ENCODE results near the gene FGR.

The FGR gene

DNA sequence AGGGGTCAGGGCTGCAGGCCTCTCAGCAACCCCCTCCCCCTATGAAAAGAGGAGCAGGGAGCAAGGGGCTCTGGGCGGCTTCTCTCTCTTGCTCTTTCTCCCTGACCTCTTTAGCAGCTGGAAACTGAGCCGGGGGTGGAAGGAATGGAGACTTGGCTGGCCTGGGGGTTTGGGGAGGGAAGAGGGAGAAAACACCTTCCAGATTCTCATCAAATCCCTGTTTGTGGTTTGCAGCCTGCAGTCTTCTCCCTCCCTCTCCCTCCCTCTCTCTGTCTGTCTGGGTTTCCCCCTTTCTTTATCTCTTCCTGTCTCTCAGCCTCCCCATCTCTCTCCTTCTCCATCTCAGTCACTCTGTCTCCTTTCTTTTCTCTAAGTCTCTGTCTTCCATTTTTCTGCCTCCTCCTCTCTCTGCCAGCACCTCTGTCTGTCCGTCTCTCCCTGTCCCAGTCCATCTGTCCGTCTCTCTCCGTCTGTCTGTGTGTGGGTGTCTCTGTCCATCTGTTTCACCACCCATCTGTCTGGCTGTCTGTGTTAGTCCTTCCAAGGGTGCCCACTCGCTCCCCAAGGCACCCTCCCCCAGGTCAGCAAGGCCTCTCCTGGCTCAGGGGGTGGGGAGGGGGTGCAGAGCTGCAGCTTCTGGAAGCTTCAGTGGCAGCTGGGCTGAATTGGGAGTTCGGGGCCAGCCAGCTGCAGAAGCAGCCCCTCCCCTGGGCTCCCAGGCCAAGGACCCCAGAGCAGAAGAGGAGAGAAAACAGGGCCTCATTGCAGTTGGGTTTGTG lies 37.3 kb downstream of the FGR start:
- TF ChIP-seq, protein P1, sequence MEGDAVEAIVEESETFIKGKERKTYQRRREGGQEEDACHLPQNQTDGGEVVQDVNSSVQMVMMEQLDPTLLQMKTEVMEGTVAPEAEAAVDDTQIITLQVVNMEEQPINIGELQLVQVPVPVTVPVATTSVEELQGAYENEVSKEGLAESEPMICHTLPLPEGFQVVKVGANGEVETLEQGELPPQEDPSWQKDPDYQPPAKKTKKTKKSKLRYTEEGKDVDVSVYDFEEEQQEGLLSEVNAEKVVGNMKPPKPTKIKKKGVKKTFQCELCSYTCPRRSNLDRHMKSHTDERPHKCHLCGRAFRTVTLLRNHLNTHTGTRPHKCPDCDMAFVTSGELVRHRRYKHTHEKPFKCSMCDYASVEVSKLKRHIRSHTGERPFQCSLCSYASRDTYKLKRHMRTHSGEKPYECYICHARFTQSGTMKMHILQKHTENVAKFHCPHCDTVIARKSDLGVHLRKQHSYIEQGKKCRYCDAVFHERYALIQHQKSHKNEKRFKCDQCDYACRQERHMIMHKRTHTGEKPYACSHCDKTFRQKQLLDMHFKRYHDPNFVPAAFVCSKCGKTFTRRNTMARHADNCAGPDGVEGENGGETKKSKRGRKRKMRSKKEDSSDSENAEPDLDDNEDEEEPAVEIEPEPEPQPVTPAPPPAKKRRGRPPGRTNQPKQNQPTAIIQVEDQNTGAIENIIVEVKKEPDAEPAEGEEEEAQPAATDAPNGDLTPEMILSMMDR (conservative IDR thresholded peaks at IDR 0.05; ENCODE audit: low read depth, low read length): no peak
- no peak overlapping the region for H3K9ac ChIP-seq
- H3K36me3 ChIP-seq (ENCODE audit: insufficient read depth): no peaks in the 10 kb centered on the region
- no peak overlapping the region for H3K4me3 ChIP-seq (IDR thresholded peaks at IDR 0.05; ENCODE audit: insufficient read depth, low read depth, low read length)
- no peak overlapping the region for H3K4me2 ChIP-seq
- no peak overlapping the region for H2AFZ ChIP-seq (ENCODE audit: low read depth)
- no peaks in the 10 kb centered on the region for H4K20me1 ChIP-seq (ENCODE audit: insufficient read depth)
- no peak overlapping the region for H3K27ac ChIP-seq
- no peaks in the 10 kb centered on the region for H3K27me3 ChIP-seq (ENCODE audit: insufficient read depth, low read depth)
- H3K4me1 ChIP-seq (ENCODE audit: low read depth, poor library complexity, severe bottlenecking): peaks cover 14% of the 10 kb centered on the region
- no peaks in the 10 kb centered on the region for H3K79me2 ChIP-seq (ENCODE audit: insufficient read depth, low read depth)

DNA sequence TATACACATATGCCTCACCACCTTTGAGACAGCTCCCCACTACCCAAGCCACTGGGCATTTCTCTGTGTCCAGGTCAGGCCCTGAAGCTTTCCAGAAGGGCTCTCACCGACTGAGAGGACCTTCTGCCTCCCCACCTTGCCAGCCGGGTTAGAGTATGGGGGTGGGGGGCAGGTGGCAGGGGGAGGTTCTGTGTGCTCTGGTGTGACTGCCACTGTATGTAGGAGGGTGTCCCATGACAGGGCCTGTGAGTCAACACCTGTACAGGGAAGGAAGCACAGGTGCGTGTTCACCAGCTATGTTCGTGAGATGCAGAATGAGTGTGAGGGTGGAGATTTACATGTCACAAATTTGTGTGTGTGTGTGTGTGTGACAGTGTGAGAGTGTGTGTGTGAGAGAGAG lies 38.0 kb downstream of the FGR start:
- Histone ChIP-seq H2AFZ (ENCODE audit: low read depth) (no peak overlapping the region), H3K4me3 (IDR thresholded peaks at IDR 0.05; ENCODE audit: insufficient read depth, low read depth, low read length) (no peak overlapping the region), H3K36me3 (ENCODE audit: insufficient read depth) (no peaks in the 10 kb centered on the region), H3K27ac (no peak overlapping the region), H3K27me3 (ENCODE audit: insufficient read depth, low read depth) (no peaks in the 10 kb centered on the region), H3K4me1 (ENCODE audit: low read depth, poor library complexity, severe bottlenecking) (peaks cover 14% of the 10 kb centered on the region), H3K4me2 (no peak overlapping the region), H3K9ac (no peak overlapping the region), H3K79me2 (ENCODE audit: insufficient read depth, low read depth) (no peaks in the 10 kb centered on the region), H4K20me1 (ENCODE audit: insufficient read depth) (no peaks in the 10 kb centered on the region)
- TF ChIP-seq, protein P1 (conservative IDR thresholded peaks at IDR 0.05; ENCODE audit: low read depth, low read length): no peak

DNA sequence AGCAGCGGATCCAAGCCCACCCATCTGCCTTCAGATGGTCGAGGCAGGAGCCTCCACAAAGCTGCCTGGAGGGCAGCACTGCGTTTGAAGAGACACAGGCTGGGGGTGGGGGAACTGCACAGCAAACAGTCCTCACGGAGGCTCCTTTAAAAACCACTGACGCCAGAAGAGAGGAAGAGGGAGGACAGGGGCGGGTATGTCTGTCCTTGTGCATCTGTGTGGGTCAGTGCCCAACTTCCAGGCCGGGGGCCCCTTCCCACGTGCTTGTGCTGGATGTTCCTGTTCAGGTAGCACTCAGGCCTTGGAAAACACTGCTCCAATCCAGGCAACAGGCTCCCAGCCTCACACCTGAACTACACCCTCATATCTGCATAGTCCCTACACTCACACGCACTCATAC lies 38.7 kb downstream of the FGR start:
- Histone ChIP-seq H3K4me1 (ENCODE audit: low read depth, poor library complexity, severe bottlenecking) (peaks cover 14% of the 10 kb centered on the region), H3K4me3 (IDR thresholded peaks at IDR 0.05; ENCODE audit: insufficient read depth, low read depth, low read length) (no peak overlapping the region), H3K27ac (no peak overlapping the region), H3K36me3 (ENCODE audit: insufficient read depth) (no peaks in the 10 kb centered on the region), H4K20me1 (ENCODE audit: insufficient read depth) (no peaks in the 10 kb centered on the region), H3K79me2 (ENCODE audit: insufficient read depth, low read depth) (no peaks in the 10 kb centered on the region), H2AFZ (ENCODE audit: low read depth) (no peak overlapping the region), H3K9ac (no peak overlapping the region), H3K27me3 (ENCODE audit: insufficient read depth, low read depth) (no peaks in the 10 kb centered on the region), H3K4me2 (no peak overlapping the region)
- TF ChIP-seq, protein P1 (conservative IDR thresholded peaks at IDR 0.05; ENCODE audit: low read depth, low read length): no peak

DNA sequence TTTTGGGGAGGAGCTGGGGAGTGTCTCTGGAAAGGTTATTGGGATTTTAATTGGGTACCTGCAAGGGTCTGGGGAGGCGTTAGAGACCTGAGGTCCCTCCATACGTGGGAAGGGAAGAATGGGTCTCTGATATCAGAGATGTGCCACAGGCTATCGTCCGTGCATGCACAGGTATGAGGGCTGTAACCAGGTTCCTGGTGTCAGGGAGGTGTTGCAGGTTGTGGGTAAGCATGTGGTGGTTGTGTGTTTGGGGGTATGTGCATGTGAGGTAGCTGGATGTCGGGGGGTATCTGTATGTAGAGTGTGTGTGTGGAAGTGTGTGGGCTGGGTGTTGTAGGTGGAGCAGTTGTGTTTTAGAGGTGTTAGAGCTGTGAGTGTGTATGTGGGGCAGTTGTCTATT lies 39.4 kb downstream of the FGR start:
- Histone ChIP-seq H3K4me1 (ENCODE audit: low read depth, poor library complexity, severe bottlenecking) (peaks cover 14% of the 10 kb centered on the region), H4K20me1 (ENCODE audit: insufficient read depth) (no peaks in the 10 kb centered on the region), H3K79me2 (ENCODE audit: insufficient read depth, low read depth) (no peaks in the 10 kb centered on the region), H3K9ac (no peak overlapping the region), H3K4me2 (no peak overlapping the region), H3K27me3 (ENCODE audit: insufficient read depth, low read depth) (no peaks in the 10 kb centered on the region), H3K27ac (no peak overlapping the region), H3K36me3 (ENCODE audit: insufficient read depth) (no peaks in the 10 kb centered on the region), H3K4me3 (IDR thresholded peaks at IDR 0.05; ENCODE audit: insufficient read depth, low read depth, low read length) (no peak overlapping the region), H2AFZ (ENCODE audit: low read depth) (no peak overlapping the region)
- TF ChIP-seq, protein P1 (conservative IDR thresholded peaks at IDR 0.05; ENCODE audit: low read depth, low read length): no peak
